GM12892 (cell line): Measurements from ENCODE around the gene RABL6.

Experiments used
- POLR2A ChIP-seq: IDR thresholded peaks from 2 replicates; pipeline ENCODE4 v1.6.1; 2011; ENCODE audit warnings: low read depth, low read length, control low read depth
- POLR2AphosphoS5 ChIP-seq: IDR thresholded peaks from 2 replicates; pipeline ENCODE4 v1.6.1; 2011; ENCODE audit warnings: low read depth, low read length, control low read depth
- TAF1 ChIP-seq: IDR thresholded peaks from 2 replicates; pipeline ENCODE4 v1.6.1; 2011; ENCODE audit warnings: low read depth, mild to moderate bottlenecking, control low read depth, low read length, borderline replicate concordance

- TF ChIP-seq POLR2AphosphoS5 (no peak), POLR2A (no peak), TAF1 (no peak)
Observed at GRCh38 chr9:136845465-136846260, 37.9 kb downstream of the RABL6 start.
